Measurements from ENCODE around the gene LYSMD2.

The LYSMD2 gene

GRCh38 chr15:51765751-51766150, 28.3 kb upstream of the LYSMD2 start:
- H3K27me3 ChIP-seq (ENCODE audit: insufficient read depth, low read length): no peaks in the 10 kb centered on the region
- H2AFZ ChIP-seq (ENCODE audit: low read depth, low read length): no peak overlapping the region
- H3K4me1 ChIP-seq (ENCODE audit: insufficient read depth, low read length): peaks cover 7% of the 10 kb centered on the region
- H3K9me3 ChIP-seq (ENCODE audit: low read length): no peaks in the 10 kb centered on the region
- H3K36me3 ChIP-seq (ENCODE audit: insufficient read depth, low read length): no peaks in the 10 kb centered on the region
- no peak overlapping the region for H3K4me3 ChIP-seq (ENCODE audit: low read length)

- no peaks in the 10 kb centered on the region for H3K36me3 ChIP-seq (ENCODE audit: insufficient read depth, low read length)
- no peak overlapping the region for H2AFZ ChIP-seq (ENCODE audit: low read depth, low read length)
- H3K4me3 ChIP-seq (ENCODE audit: low read length): no peak overlapping the region
- H3K4me1 ChIP-seq (ENCODE audit: insufficient read depth, low read length): peaks cover 6% of the 10 kb centered on the region
- H3K9me3 ChIP-seq (ENCODE audit: low read length): peaks cover 2% of the 10 kb centered on the region
- H3K27me3 ChIP-seq (ENCODE audit: insufficient read depth, low read length): no peaks in the 10 kb centered on the region
These were observed 23.4 kb upstream of the LYSMD2 start for GRCh38 chr15:51760805-51761204.

- no peak overlapping the region for H3K4me3 ChIP-seq (ENCODE audit: low read length)
- no peaks in the 10 kb centered on the region for H3K27me3 ChIP-seq (ENCODE audit: insufficient read depth, low read length)
These were observed 22.2 kb upstream of the LYSMD2 start for GRCh38 chr15:51759557-51760070.

GRCh38 chr15:51758645-51759044, 21.2 kb upstream of the LYSMD2 start:
- Histone ChIP-seq H3K27me3 (ENCODE audit: insufficient read depth, low read length) (peaks cover 4% of the 10 kb centered on the region), H2AFZ (ENCODE audit: low read depth, low read length) (no peak overlapping the region), H3K4me3 (ENCODE audit: low read length) (no peak overlapping the region)

More at GRCh38 chr15:51759557-51760070, 22.2 kb upstream of the LYSMD2 start:
- Histone ChIP-seq H3K4me1 (ENCODE audit: insufficient read depth, low read length) (no peaks in the 10 kb centered on the region), H3K9me3 (ENCODE audit: low read length) (peaks cover 2% of the 10 kb centered on the region), H2AFZ (ENCODE audit: low read depth, low read length) (no peak overlapping the region), H3K36me3 (ENCODE audit: insufficient read depth, low read length) (no peaks in the 10 kb centered on the region)

GRCh38 chr15:51757450-51757849, 20.0 kb upstream of the LYSMD2 start:
- H3K9me3 ChIP-seq (ENCODE audit: low read length): peaks cover 2% of the 10 kb centered on the region
- no peak overlapping the region for H3K4me3 ChIP-seq (ENCODE audit: low read length)
- H2AFZ ChIP-seq (ENCODE audit: low read depth, low read length): no peak overlapping the region
- H3K27me3 ChIP-seq (ENCODE audit: insufficient read depth, low read length): peaks cover 4% of the 10 kb centered on the region
- no peaks in the 10 kb centered on the region for H3K36me3 ChIP-seq (ENCODE audit: insufficient read depth, low read length)
- peaks cover 2% of the 10 kb centered on the region for H3K4me1 ChIP-seq (ENCODE audit: insufficient read depth, low read length)

More at GRCh38 chr15:51758645-51759044, 21.2 kb upstream of the LYSMD2 start:
- Histone ChIP-seq H3K4me1 (ENCODE audit: insufficient read depth, low read length) (no peaks in the 10 kb centered on the region), H3K9me3 (ENCODE audit: low read length) (peaks cover 2% of the 10 kb centered on the region), H3K36me3 (ENCODE audit: insufficient read depth, low read length) (no peaks in the 10 kb centered on the region)

- Histone ChIP-seq H3K4me3 (ENCODE audit: low read length) (no peak overlapping the region), H2AFZ (ENCODE audit: low read depth, low read length) (no peak overlapping the region), H3K9me3 (ENCODE audit: low read length) (peaks cover 2% of the 10 kb centered on the region), H3K36me3 (ENCODE audit: insufficient read depth, low read length) (no peaks in the 10 kb centered on the region), H3K27me3 (ENCODE audit: insufficient read depth, low read length) (peaks cover 4% of the 10 kb centered on the region), H3K4me1 (ENCODE audit: insufficient read depth, low read length) (peaks cover 7% of the 10 kb centered on the region)
These were observed 19.0 kb upstream of the LYSMD2 start for GRCh38 chr15:51756482-51756881.

- no peaks in the 10 kb centered on the region for H3K36me3 ChIP-seq (ENCODE audit: insufficient read depth, low read length)
- peaks cover 10% of the 10 kb centered on the region for H3K4me1 ChIP-seq (ENCODE audit: insufficient read depth, low read length)
- no peak overlapping the region for H3K4me3 ChIP-seq (ENCODE audit: low read length)
- peaks cover 2% of the 10 kb centered on the region for H3K9me3 ChIP-seq (ENCODE audit: low read length)
- H3K27me3 ChIP-seq (ENCODE audit: insufficient read depth, low read length): peaks cover 9% of the 10 kb centered on the region
- no peak overlapping the region for H2AFZ ChIP-seq (ENCODE audit: low read depth, low read length)
These were observed 18.3 kb upstream of the LYSMD2 start for GRCh38 chr15:51755790-51756189.

GRCh38 chr15:51754267-51754666, 16.8 kb upstream of the LYSMD2 start:
- Histone ChIP-seq H3K9me3 (ENCODE audit: low read length) (no peaks in the 10 kb centered on the region), H3K27me3 (ENCODE audit: insufficient read depth, low read length) (peaks cover 24% of the 10 kb centered on the region), H3K4me1 (ENCODE audit: insufficient read depth, low read length) (peaks cover 10% of the 10 kb centered on the region), H2AFZ (ENCODE audit: low read depth, low read length) (no peak overlapping the region), H3K4me3 (ENCODE audit: low read length) (no peak overlapping the region), H3K36me3 (ENCODE audit: insufficient read depth, low read length) (no peaks in the 10 kb centered on the region)

GRCh38 chr15:51752888-51753287, 15.4 kb upstream of the LYSMD2 start:
- Histone ChIP-seq H2AFZ (ENCODE audit: low read depth, low read length) (no peak overlapping the region), H3K4me3 (ENCODE audit: low read length) (no peak overlapping the region), H3K9me3 (ENCODE audit: low read length) (no peaks in the 10 kb centered on the region), H3K36me3 (ENCODE audit: insufficient read depth, low read length) (no peaks in the 10 kb centered on the region), H3K27me3 (ENCODE audit: insufficient read depth, low read length) (peaks cover 33% of the 10 kb centered on the region), H3K4me1 (ENCODE audit: insufficient read depth, low read length) (peaks cover 10% of the 10 kb centered on the region)

GRCh38 chr15:51751697-51752683, 14.5 kb upstream of the LYSMD2 start:
- peak overlapping the region; percentile 74 for H3K4me3 ChIP-seq (ENCODE audit: low read length)
- H2AFZ ChIP-seq (ENCODE audit: low read depth, low read length): peak overlapping the region; percentile 87
- H3K27me3 ChIP-seq (ENCODE audit: insufficient read depth, low read length): peaks cover 33% of the 10 kb centered on the region
- no peaks in the 10 kb centered on the region for H3K9me3 ChIP-seq (ENCODE audit: low read length)
- H3K36me3 ChIP-seq (ENCODE audit: insufficient read depth, low read length): no peaks in the 10 kb centered on the region
- H3K4me1 ChIP-seq (ENCODE audit: insufficient read depth, low read length): peaks cover 10% of the 10 kb centered on the region

- H3K9me3 ChIP-seq (ENCODE audit: low read length): no peaks in the 10 kb centered on the region
- no peaks in the 10 kb centered on the region for H3K36me3 ChIP-seq (ENCODE audit: insufficient read depth, low read length)
- H3K27me3 ChIP-seq (ENCODE audit: insufficient read depth, low read length): peaks cover 33% of the 10 kb centered on the region
- H3K4me1 ChIP-seq (ENCODE audit: insufficient read depth, low read length): peaks cover 10% of the 10 kb centered on the region
- H3K4me3 ChIP-seq (ENCODE audit: low read length): peak within 1 kb of the TSS; percentile 74
- peak within 1 kb of the TSS; percentile 87 for H2AFZ ChIP-seq (ENCODE audit: low read depth, low read length)
These were observed 13.6 kb upstream of the LYSMD2 start, which contains the start of gene TMOD2 for GRCh38 chr15:51750792-51751696. TSS of gene TMOD2 (plus strand) at chr15:51751597. CDS start at chr15:51766442, 14,845 bp downstream.

GRCh38 chr15:51750186-51750585, 12.7 kb upstream of the LYSMD2 start:
- Histone ChIP-seq H3K27me3 (ENCODE audit: insufficient read depth, low read length) (peaks cover 36% of the 10 kb centered on the region), H3K4me1 (ENCODE audit: insufficient read depth, low read length) (peaks cover 10% of the 10 kb centered on the region), H3K36me3 (ENCODE audit: insufficient read depth, low read length) (no peaks in the 10 kb centered on the region), H3K9me3 (ENCODE audit: low read length) (no peaks in the 10 kb centered on the region), H3K4me3 (ENCODE audit: low read length) (no peak overlapping the region), H2AFZ (ENCODE audit: low read depth, low read length) (no peak overlapping the region)
